Uterus (tissue), 4 donors: ENCODE measurements around the gene KIAA1549. TPM values are rescaled to one million over a fixed set of nuclear protein-coding genes. Genes with fewer than 3 reads are reported as not detected.
A peak's percentile ranks its signal among the peaks of the same experiment; 100 is the strongest.

Source experiments
- DNase-seq, 2 donors: peaks; one replicate each; pipeline ENCODE4 v3.0.0-alpha.2; 2019 to 2020
- H3K27ac ChIP-seq, 2 donors: fragments of 200-600 bp; sonication (generic); 1 replicate in 1 of 2; 2 replicates in 1 of 2; pipeline ENCODE4 v1.5.1; 2016 to 2018
- H3K27me3 ChIP-seq, 2 donors: fragments of 200-600 bp; sonication (generic); one replicate each; pipeline ENCODE4 v1.5.1; 2018 to 2019; ENCODE audit warnings: control low read depth in 1 of 2
- H3K36me3 ChIP-seq, 2 donors: fragments of 200-600 bp; sonication (generic); one replicate each; pipeline ENCODE4 v1.5.1; 2019; ENCODE audit warnings: control low read depth in 1 of 2
- H3K4me1 ChIP-seq, 2 donors: fragments of 200-600 bp; sonication (generic); one replicate each; pipeline ENCODE4 v1.5.1; 2018 to 2019; ENCODE audit warnings: control low read depth in 1 of 2
- H3K4me3 ChIP-seq, 2 donors: fragments of 200-600 bp; sonication (generic); 1 replicate in 1 of 2; 2 replicates in 1 of 2; pipeline ENCODE4 v1.5.1; 2018 to 2019; ENCODE audit warnings: mild to moderate bottlenecking in 1 of 2
- H3K9me3 ChIP-seq, 2 donors: fragments of 200-600 bp; sonication (generic); one replicate each; pipeline ENCODE4 v1.5.1; 2019; ENCODE audit warnings: control low read depth in 1 of 2
- CTCF ChIP-seq, 4 experiments: fragments of 200-600 bp in 2 of 4; fragments of 450-650 bp in 2 of 4; sonication (generic) in 2 of 4; IDR thresholded peaks; one replicate each; pipeline ENCODE4 v1.5.1; 2016 to 2019; ENCODE audit warnings: antibody characterized with exemption in 4 of 4, mild to moderate bottlenecking in 2 of 4, moderate library complexity in 1 of 4
- POLR2A ChIP-seq, 2 donors: fragments of 450-650 bp; IDR thresholded peaks; one replicate each; pipeline ENCODE4 v1.6.1; 2016; ENCODE audit warnings: antibody characterized with exemption in 2 of 2, mild to moderate bottlenecking in 1 of 2, moderate library complexity in 1 of 2
- intact Hi-C: fragments of 100-400 bp; cut with DNase I; formaldehyde crosslinking; loops from one replicate; pipeline ENCODE4 v1.15.1; 2023; ENCODE audit warnings: low total_unique reads
- total RNA-seq, 4 donors: library from RNA; depleted of rRNA in 3 of 4; stranded (reverse); fragments of >200 nt in 3 of 4; gene quantifications; one replicate each; pipeline versions ENCODE4 v1.1.0 to v1.2.4, GENCODE V29; 2014 to 2023
- donor health status: DM: yes; HTN: yes; CAD: no.

Gene KIAA1549
- total RNA-seq, 4 donors from 2014 or later: 1.2 to 8.6 (median 3.8) TPM

GRCh38 chr7:138964624-138965436 lies 16.4 kb downstream of the KIAA1549 start:
- Histone ChIP-seq H3K4me3 (no peak overlapping the region), H3K27me3 (no peaks in the 10 kb centered on the region), H3K27ac (no peak overlapping the region), H3K9me3 (no peaks in the 10 kb centered on the region), H3K4me1 (no peaks in the 10 kb centered on the region), H3K36me3 (no peaks in the 10 kb centered on the region)
- TF ChIP-seq POLR2A (IDR thresholded peaks at IDR 0.05) (no peak), CTCF (IDR thresholded peaks at IDR 0.05) (no peak)
- no peak for DNase-seq
- intact Hi-C loops: no loop called here

- Histone ChIP-seq H3K4me1 (no peaks in the 10 kb centered on the region), H3K27ac (no peak overlapping the region), H3K36me3 (no peaks in the 10 kb centered on the region), H3K27me3 (no peaks in the 10 kb centered on the region), H3K9me3 (no peaks in the 10 kb centered on the region), H3K4me3 (no peak overlapping the region)
- TF ChIP-seq CTCF (IDR thresholded peaks at IDR 0.05) (no peak), POLR2A (IDR thresholded peaks at IDR 0.05) (no peak)
- DNase-seq: no peak
- intact Hi-C loops: no loop called here
These were observed 17.5 kb downstream of the KIAA1549 start for GRCh38 chr7:138963675-138964074.

DNA sequence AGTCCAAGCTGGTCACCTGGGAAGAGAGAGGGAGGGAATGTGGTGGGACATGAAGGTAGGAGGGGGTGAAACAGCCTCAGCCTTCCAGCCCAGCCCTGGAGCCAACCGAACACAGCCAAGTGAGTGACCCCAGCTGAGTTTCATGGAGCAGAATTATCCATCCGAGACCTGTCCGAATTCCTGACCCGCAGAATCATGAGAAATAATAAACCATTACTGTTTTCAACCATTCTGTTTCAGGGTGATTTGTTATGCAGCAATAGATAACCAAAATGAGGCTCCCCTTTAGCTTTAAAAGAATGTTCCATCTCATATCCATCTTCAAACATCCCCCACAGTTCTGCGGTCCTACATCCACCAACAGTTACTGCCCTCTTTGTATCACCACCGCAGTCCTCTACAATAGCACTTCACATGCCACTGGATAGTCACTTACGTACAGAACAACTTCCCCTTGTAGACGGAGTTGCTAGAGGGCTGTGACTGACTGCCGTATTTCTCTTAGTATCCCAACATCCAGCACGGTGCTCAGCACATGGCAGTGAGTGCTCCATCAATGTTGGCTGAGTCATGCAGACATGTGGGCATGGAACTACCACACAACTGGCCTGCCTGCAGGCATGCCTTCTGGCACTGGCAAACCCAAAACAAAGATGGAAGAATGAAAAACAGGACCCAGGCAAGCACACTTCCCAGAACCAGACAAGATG lies 18.5 kb downstream of the KIAA1549 start:
- TF ChIP-seq CTCF (IDR thresholded peaks at IDR 0.05) (no peak), POLR2A (IDR thresholded peaks at IDR 0.05) (no peak)
- no peak overlapping the region for H3K27ac ChIP-seq
- intact Hi-C loops: no loop called here

DNA sequence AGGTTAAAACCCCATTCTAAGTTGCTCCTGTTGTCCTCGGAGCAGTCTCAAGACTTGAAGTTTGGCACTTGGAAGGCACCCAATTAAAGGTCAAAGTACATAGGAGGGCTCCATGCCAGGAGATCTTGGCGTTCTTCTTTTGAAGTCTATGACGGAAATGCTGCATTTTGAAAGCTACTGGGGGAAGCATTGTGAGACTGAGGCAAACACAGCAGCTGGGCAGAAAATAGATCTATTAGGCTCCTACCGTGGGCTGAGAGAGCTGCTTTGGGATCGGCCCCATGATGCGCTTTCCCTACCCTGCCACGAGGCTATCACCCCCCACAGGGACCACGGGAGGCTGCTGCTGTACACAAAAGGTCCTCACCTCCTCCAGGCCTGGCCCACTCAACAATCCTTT lies 20.0 kb downstream of the KIAA1549 start:
- H3K27ac ChIP-seq: peak overlapping the region; percentile 40 to 61
- peak in 1 of 2 donors; percentile 53 for DNase-seq
- no peaks in the 10 kb centered on the region for H3K36me3 ChIP-seq
- intact Hi-C loops: no loop called here
- H3K4me3 ChIP-seq: no peak overlapping the region
- TF ChIP-seq CTCF (IDR thresholded peaks at IDR 0.05) (no peak), POLR2A (IDR thresholded peaks at IDR 0.05) (no peak)
- H3K9me3 ChIP-seq: no peaks in the 10 kb centered on the region
- no peaks in the 10 kb centered on the region for H3K4me1 ChIP-seq
- no peaks in the 10 kb centered on the region for H3K27me3 ChIP-seq

More for the DNA sequence above, 18.5 kb downstream of the KIAA1549 start:
- Histone ChIP-seq H3K36me3 (no peaks in the 10 kb centered on the region), H3K9me3 (no peaks in the 10 kb centered on the region), H3K4me1 (no peaks in the 10 kb centered on the region), H3K27me3 (no peaks in the 10 kb centered on the region), H3K4me3 (no peak overlapping the region)
- no peak for DNase-seq

- TF ChIP-seq CTCF (IDR thresholded peaks at IDR 0.05): no peak
- no peaks in the 10 kb centered on the region for H3K9me3 ChIP-seq
These were observed 22.7 kb downstream of the KIAA1549 start for GRCh38 chr7:138958391-138958956.

More at GRCh38 chr7:138958391-138958956, 22.7 kb downstream of the KIAA1549 start:
- H3K27me3 ChIP-seq: no peaks in the 10 kb centered on the region
- no peak overlapping the region for H3K4me3 ChIP-seq
- H3K27ac ChIP-seq: no peak overlapping the region
- intact Hi-C loops: no loop called here
- no peaks in the 10 kb centered on the region for H3K36me3 ChIP-seq
- no peak for DNase-seq
- no peaks in the 10 kb centered on the region for H3K4me1 ChIP-seq
